ENCODE measurements around the gene VWA8. TPM values are rescaled to one million over a fixed set of nuclear protein-coding genes. Genes with fewer than 3 reads are reported as not detected.

The VWA8 gene
- total RNA-seq, 1 experiment from 2014 or later, result 11.1 TPM

- H3K4me3 ChIP-seq (ENCODE audit: insufficient read depth, low read depth, low read length), result no peak overlapping the region
- DNase-seq, result no peak
- no peaks in the 10 kb centered on the region for H3K36me3 ChIP-seq (replicated peaks; ENCODE audit: control insufficient read depth, insufficient read depth, low read length)
- no peaks in the 10 kb centered on the region for H3K27me3 ChIP-seq (ENCODE audit: control insufficient read depth, insufficient read depth, low read length)
Measured at GRCh38 chr13:41802684-41803444, 158.0 kb downstream of the VWA8 start.

DNA sequence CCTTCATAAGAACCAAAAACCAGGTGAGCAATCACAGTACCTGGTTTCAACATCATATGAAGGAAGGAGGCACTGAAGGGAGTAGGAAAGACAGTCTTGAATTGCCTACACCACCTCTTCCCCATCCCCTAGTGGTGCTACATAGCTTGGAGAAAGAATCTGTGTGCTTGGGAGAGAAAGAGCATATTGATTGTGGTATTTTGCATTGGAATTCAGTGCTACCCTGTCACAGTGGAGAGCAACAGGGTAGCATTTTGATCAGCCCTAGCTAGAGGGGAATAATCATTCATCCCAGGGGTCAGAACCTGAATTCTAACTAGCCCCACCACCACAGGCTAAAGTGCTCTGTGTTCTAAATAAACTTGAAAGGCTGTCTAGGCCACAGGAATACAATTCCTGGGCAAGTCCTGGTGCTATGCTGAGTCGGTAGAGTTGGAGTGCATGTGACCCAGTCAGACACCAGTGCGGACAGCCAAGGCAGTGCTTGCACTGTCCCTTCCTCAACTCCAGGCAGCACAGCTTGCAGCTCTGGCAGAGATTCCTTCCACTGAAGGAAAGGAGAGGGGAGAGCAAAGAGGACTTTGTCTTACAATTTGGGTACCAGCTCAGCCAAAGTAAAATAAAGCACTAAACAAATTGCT is 158.7 kb downstream of the VWA8 start:
- H3K4me3 ChIP-seq (ENCODE audit: insufficient read depth, low read depth, low read length), result no peak overlapping the region
- no peaks in the 10 kb centered on the region for H3K27me3 ChIP-seq (ENCODE audit: control insufficient read depth, insufficient read depth, low read length)
- no peak for DNase-seq
- H3K36me3 ChIP-seq (replicated peaks; ENCODE audit: control insufficient read depth, insufficient read depth, low read length), result no peaks in the 10 kb centered on the region

- Histone ChIP-seq H3K36me3 (replicated peaks; ENCODE audit: control insufficient read depth, insufficient read depth, low read length) (no peaks in the 10 kb centered on the region; the same call in 1 of the 2 replicates), H3K4me3 (ENCODE audit: insufficient read depth, low read depth, low read length) (no peak overlapping the region), H3K27me3 (ENCODE audit: control insufficient read depth, insufficient read depth, low read length) (no peaks in the 10 kb centered on the region)
- no peak for DNase-seq
Measured at GRCh38 chr13:41791056-41791455, 169.9 kb downstream of the VWA8 start.

GRCh38 chr13:41788552-41788951 is 172.4 kb downstream of the VWA8 start:
- Histone ChIP-seq H3K27me3 (ENCODE audit: control insufficient read depth, insufficient read depth, low read length) (no peaks in the 10 kb centered on the region), H3K36me3 (replicated peaks; ENCODE audit: control insufficient read depth, insufficient read depth, low read length) (no peaks in the 10 kb centered on the region; the same call in 1 of the 2 replicates), H3K4me3 (ENCODE audit: insufficient read depth, low read depth, low read length) (no peak overlapping the region)
- DNase-seq, result no peak

DNA sequence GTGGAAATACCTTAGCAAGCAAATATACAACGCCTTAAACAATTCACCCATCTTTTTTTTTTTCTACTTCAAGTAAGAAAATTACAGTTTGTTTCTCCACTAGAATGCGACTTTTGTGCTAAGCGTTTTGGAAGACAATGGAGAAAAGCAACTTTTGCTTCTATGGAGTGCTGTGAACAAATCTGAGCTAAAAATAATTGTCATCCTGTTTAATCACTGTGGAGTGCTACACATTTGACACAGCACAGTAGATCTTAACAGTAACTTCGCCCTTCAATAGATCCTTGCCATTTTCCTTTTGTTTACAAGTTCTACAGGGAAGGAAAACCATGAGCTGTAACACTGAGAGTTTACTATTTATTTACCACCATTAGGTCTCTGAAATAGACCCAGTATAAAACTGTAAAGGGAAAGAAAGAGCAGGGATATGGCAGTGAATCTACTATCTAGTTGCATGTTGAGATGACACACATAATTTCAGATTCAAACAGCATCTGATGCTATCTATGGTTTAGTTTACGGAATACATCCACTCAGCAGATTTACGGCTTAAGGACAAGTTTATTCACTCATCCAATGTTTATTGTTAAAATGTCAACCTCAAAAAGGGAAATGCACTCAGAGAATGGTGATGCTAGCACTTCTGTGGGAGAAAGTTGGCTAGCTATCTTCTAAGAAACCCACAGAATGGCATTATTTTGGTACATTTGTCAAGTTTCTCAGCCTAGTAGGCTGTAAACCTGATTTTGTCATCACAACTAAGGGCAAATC is 175.3 kb downstream of the VWA8 start:
- DNase-seq, result no peak
- H3K27me3 ChIP-seq (ENCODE audit: control insufficient read depth, insufficient read depth, low read length), result no peaks in the 10 kb centered on the region
- no peaks in the 10 kb centered on the region for H3K36me3 ChIP-seq (replicated peaks; ENCODE audit: control insufficient read depth, insufficient read depth, low read length)
- H3K4me3 ChIP-seq (ENCODE audit: insufficient read depth, low read depth, low read length), result no peak overlapping the region

GRCh38 chr13:41782086-41782485 is 178.8 kb downstream of the VWA8 start:
- no peak for DNase-seq
- Histone ChIP-seq H3K4me3 (ENCODE audit: insufficient read depth, low read depth, low read length) (no peak overlapping the region), H3K27me3 (ENCODE audit: control insufficient read depth, insufficient read depth, low read length) (no peaks in the 10 kb centered on the region), H3K36me3 (replicated peaks; ENCODE audit: control insufficient read depth, insufficient read depth, low read length) (no peaks in the 10 kb centered on the region)

- no peaks in the 10 kb centered on the region for H3K36me3 ChIP-seq (replicated peaks; ENCODE audit: control insufficient read depth, insufficient read depth, low read length)
- DNase-seq, result no peak
- H3K27me3 ChIP-seq (ENCODE audit: control insufficient read depth, insufficient read depth, low read length), result no peaks in the 10 kb centered on the region
- H3K4me3 ChIP-seq (ENCODE audit: insufficient read depth, low read depth, low read length), result no peak overlapping the region
Measured at GRCh38 chr13:41780715-41781706, 179.9 kb downstream of the VWA8 start.

GRCh38 chr13:41775251-41775650 is 185.7 kb downstream of the VWA8 start:
- Histone ChIP-seq H3K27me3 (ENCODE audit: control insufficient read depth, insufficient read depth, low read length) (no peaks in the 10 kb centered on the region), H3K36me3 (replicated peaks; ENCODE audit: control insufficient read depth, insufficient read depth, low read length) (no peaks in the 10 kb centered on the region), H3K4me3 (ENCODE audit: insufficient read depth, low read depth, low read length) (no peak overlapping the region)
- DNase-seq, result no peak

DNA sequence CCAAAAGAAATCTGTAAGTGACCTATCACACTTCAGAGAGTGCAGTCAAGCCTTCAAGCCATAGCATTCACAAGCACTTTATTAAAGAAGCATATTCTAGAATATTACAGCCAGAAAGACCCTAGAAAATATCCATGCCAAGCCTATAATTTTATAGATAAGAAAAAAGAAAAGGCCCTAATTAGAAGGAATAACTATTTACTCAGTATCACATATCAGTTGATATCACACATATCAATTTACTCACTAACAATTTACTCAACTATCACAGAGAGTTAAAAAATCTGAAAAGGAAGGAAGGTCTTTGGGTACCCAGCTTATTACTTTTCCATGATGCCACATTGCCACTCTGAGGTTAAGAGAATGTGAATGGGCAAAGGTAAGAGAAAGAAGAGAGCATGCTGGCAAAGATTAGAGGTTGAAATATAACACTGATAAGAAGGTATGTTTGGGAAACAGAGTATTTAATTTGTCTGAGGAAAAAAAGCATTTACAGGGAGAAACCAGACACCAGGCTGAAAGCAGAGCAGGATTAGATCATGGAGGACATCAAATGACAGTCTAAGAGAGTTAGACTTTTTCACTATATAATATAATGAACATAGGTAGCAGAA is 186.2 kb downstream of the VWA8 start:
- Histone ChIP-seq H3K27me3 (ENCODE audit: control insufficient read depth, insufficient read depth, low read length) (no peaks in the 10 kb centered on the region), H3K36me3 (replicated peaks; ENCODE audit: control insufficient read depth, insufficient read depth, low read length) (no peaks in the 10 kb centered on the region), H3K4me3 (ENCODE audit: insufficient read depth, low read depth, low read length) (no peak overlapping the region)
- DNase-seq, result no peak

GRCh38 chr13:41767801-41768200 is 193.1 kb downstream of the VWA8 start:
- Histone ChIP-seq H3K36me3 (replicated peaks; ENCODE audit: control insufficient read depth, insufficient read depth, low read length) (no peaks in the 10 kb centered on the region), H3K4me3 (ENCODE audit: insufficient read depth, low read depth, low read length) (no peak overlapping the region), H3K27me3 (ENCODE audit: control insufficient read depth, insufficient read depth, low read length) (no peaks in the 10 kb centered on the region)
- no peak for DNase-seq

DNA sequence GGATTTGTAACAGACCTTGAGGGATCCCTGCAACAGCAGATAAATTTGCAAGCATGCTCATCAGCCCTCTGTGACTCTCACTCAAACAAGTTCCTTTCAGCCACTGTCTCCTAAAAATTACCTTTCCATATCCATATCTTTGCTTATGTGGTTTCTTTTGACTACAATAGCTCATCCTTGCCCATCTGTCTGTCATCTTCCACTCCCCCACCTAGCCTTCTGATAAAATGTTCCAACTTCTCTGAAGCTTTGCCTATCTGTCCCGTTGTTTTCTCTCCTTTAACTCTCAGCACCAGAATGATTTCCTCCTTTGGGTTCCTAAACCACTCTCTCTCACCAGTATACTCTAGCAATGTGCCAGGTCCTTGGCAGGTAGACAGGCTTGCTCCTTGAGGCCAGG is 194.5 kb downstream of the VWA8 start:
- H3K27me3 ChIP-seq (ENCODE audit: control insufficient read depth, insufficient read depth, low read length), result no peaks in the 10 kb centered on the region
- DNase-seq, result no peak

DNA sequence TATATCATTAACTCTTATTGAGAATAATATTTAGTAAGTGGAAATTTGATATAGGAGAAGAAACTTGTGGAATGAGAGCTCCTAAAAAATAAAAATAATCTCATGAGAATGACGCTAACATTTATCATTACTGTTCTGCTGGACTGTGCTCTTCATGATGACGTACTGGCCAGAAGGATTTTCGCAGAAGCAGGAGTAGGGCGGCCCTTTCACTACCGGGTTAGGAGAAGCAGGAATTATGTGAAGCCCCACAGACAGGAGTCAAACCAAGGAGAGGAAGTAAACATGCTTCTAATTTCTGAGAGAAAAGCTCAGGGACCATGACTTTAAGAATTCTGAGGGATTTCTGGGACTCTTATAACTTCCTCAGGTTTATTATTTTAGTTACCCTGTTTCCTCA is 195.1 kb downstream of the VWA8 start:
- no peaks in the 10 kb centered on the region for H3K27me3 ChIP-seq (ENCODE audit: control insufficient read depth, insufficient read depth, low read length)
- H3K4me3 ChIP-seq (ENCODE audit: insufficient read depth, low read depth, low read length), result no peak overlapping the region
- no peak for DNase-seq
- H3K36me3 ChIP-seq (replicated peaks; ENCODE audit: control insufficient read depth, insufficient read depth, low read length), result no peaks in the 10 kb centered on the region

More for the DNA sequence above, 194.5 kb downstream of the VWA8 start:
- Histone ChIP-seq H3K36me3 (replicated peaks; ENCODE audit: control insufficient read depth, insufficient read depth, low read length) (no peaks in the 10 kb centered on the region), H3K4me3 (ENCODE audit: insufficient read depth, low read depth, low read length) (no peak overlapping the region)

- H3K27me3 ChIP-seq (ENCODE audit: control insufficient read depth, insufficient read depth, low read length), result no peaks in the 10 kb centered on the region
- H3K36me3 ChIP-seq (replicated peaks; ENCODE audit: control insufficient read depth, insufficient read depth, low read length), result no peaks in the 10 kb centered on the region
- no peak for DNase-seq
- H3K4me3 ChIP-seq (ENCODE audit: insufficient read depth, low read depth, low read length), result no peak overlapping the region
Measured at GRCh38 chr13:41765020-41765419, 195.9 kb downstream of the VWA8 start.

DNA sequence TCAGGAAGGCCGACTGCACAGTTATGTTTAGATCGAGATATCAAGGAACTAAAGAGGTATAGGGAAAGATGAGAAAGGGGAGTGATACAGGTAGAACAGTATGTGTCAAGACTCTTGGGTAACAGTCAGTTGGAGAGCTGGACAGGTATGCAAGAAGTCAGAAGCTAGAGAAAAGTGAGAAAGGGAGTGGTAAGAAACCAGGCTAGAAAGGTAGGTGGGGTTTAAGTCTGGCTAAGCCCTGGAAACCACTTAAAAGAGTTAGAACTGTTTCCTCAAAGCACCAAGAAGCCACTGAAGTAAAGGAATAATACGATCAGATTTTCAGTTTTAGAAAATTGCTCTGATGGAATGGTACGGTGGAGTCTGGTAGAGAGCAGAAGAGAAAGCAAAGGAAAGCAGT is 196.4 kb downstream of the VWA8 start:
- Histone ChIP-seq H3K27me3 (ENCODE audit: control insufficient read depth, insufficient read depth, low read length) (no peaks in the 10 kb centered on the region), H3K4me3 (ENCODE audit: insufficient read depth, low read depth, low read length) (no peak overlapping the region), H3K36me3 (replicated peaks; ENCODE audit: control insufficient read depth, insufficient read depth, low read length) (no peaks in the 10 kb centered on the region)
- no peak for DNase-seq

All from H7 (cell line).